GM12878 (cell line): Measurements from ENCODE around the gene RER1. TPM values are rescaled to one million over a fixed set of nuclear protein-coding genes. Genes with fewer than 3 reads are reported as not detected.

ENCODE experiments used
- ATAC-seq: fragments of 200-7000 bp; cut with Tn5 transposase; 3 replicates; pipeline ENCODE4 v1.9.1; 2020; ENCODE audit warnings: mild to moderate bottlenecking, moderate library complexity
- BruUV-seq: library from RNA; stranded (reverse); fragments of 400-500 nt; replicated peaks from 2 replicates; lab custom pipeline; 2021; lab: Mats Ljungman, UMichigan
- CTCF ChIA-PET: fragments of 300-600 bp; sonication (Branson Sonifier 250); formaldehyde crosslinking; extraction: SDS; loops from one replicate; lab custom pipeline; 2021; ENCODE audit warnings: inconsistent platforms; lab: Yijun Ruan, JAX
- POLR2A ChIA-PET: fragments of 350-600 bp; formaldehyde crosslinking; extraction: SDS; loops from one replicate; lab custom pipeline; 2021; ENCODE audit warnings: inconsistent platforms; lab: Charles Lee
- RAD21 ChIA-PET: fragments of 300-600 bp; sonication (Branson Sonifier 250); formaldehyde crosslinking; loops from one replicate; lab custom pipeline; 2023; ENCODE audit warnings: antibody characterized with exemption; ENCODE audit not compliant: unreplicated experiment; lab: Charles Lee
- SMC1A ChIA-PET: fragments of 300-600 bp; sonication (Branson Sonifier 250); formaldehyde crosslinking; loops from one replicate; lab custom pipeline; 2023; ENCODE audit not compliant: unreplicated experiment, uncharacterized antibody; lab: Charles Lee
- DNase-seq: peaks from one replicate; pipeline ENCODE4 v3.0.0-alpha.2; 2011; ENCODE audit warnings: low read depth, low spot score
- FAIRE-seq: peaks from 3 replicates; lab custom pipeline; 2011; peaks lifted over from hg19 to GRCh38; lab: Jason Lieb, UNC
- H2AFZ ChIP-seq: 2 replicates; pipeline ENCODE4 v1.6.0; 2011; ENCODE audit warnings: low read depth, low read length, control low read depth; ENCODE audit not compliant: control insufficient read depth
- H3K27ac ChIP-seq: 2 replicates; pipeline ENCODE4 v1.5.1; 2011; ENCODE audit warnings: control low read depth; ENCODE audit not compliant: control insufficient read depth, insufficient read depth
- H3K27me3 ChIP-seq, 2 experiments: replicated peaks in 1 of 2; 2 replicates each; pipeline versions ENCODE4 v1.6.0 to v1.6.1; 2011; ENCODE audit warnings: low read length in 1 of 2; ENCODE audit not compliant: control insufficient read depth in 2 of 2, insufficient read depth in 2 of 2
- H3K36me3 ChIP-seq, 2 experiments: 2 replicates each; pipeline ENCODE4 v1.5.1; 2011; ENCODE audit warnings: low read length in 1 of 2; ENCODE audit not compliant: control insufficient read depth in 2 of 2, insufficient read depth in 2 of 2
- H3K4me1 ChIP-seq: 2 replicates; pipeline ENCODE4 v1.6.1; 2011; ENCODE audit warnings: mild to moderate bottlenecking, low read length, moderate library complexity, mixed read lengths; ENCODE audit not compliant: control insufficient read depth, insufficient read depth
- H3K4me2 ChIP-seq: 2 replicates; pipeline ENCODE4 v1.6.0; 2011; ENCODE audit warnings: control low read depth; ENCODE audit not compliant: control insufficient read depth, insufficient read depth
- H3K4me3 ChIP-seq: fragments of 200-600 bp; sonication (generic); 2 replicates; pipeline ENCODE4 v1.5.1; 2016
- H3K79me2 ChIP-seq: 2 replicates; pipeline ENCODE4 v1.6.0; 2011; ENCODE audit warnings: low read length; ENCODE audit not compliant: control insufficient read depth, insufficient read depth
- H3K9ac ChIP-seq: 2 replicates; pipeline ENCODE4 v1.8.0; 2011; ENCODE audit warnings: low read length, control low read depth, mixed read lengths; ENCODE audit not compliant: control insufficient read depth, insufficient read depth
- H3K9me3 ChIP-seq: replicated peaks from 3 replicates; pipeline ENCODE4 v1.5.1; 2011; ENCODE audit warnings: mild to moderate bottlenecking, low read length; ENCODE audit not compliant: control insufficient read depth, insufficient read depth
- H4K20me1 ChIP-seq: 2 replicates; pipeline ENCODE4 v1.6.0; 2011; ENCODE audit not compliant: control insufficient read depth, insufficient read depth
- FOS ChIP-seq: IDR thresholded peaks from 3 replicates; pipeline ENCODE4 v1.6.1; 2011; ENCODE audit warnings: borderline replicate concordance; ENCODE audit not compliant: insufficient read length; ENCODE audit errors: extremely low read depth
- GABPA ChIP-seq: IDR thresholded peaks from 2 replicates; pipeline ENCODE4 v1.6.1; 2014; ENCODE audit warnings: antibody characterized with exemption, low read depth, mild to moderate bottlenecking, inconsistent platforms
- JUNB ChIP-seq: IDR thresholded peaks from 2 replicates; pipeline ENCODE4 v1.6.1; 2016; ENCODE audit warnings: antibody characterized with exemption, mild to moderate bottlenecking
- MYB ChIP-seq: fragments of 150-350 bp; IDR thresholded peaks from 2 replicates; pipeline ENCODE4 v1.6.1; 2014; ENCODE audit warnings: mild to moderate bottlenecking, low read depth, low read length, borderline replicate concordance
- NR2C2 ChIP-seq: IDR thresholded peaks from 2 replicates; pipeline ENCODE4 v1.6.1; 2011; ENCODE audit warnings: borderline replicate concordance, low read depth; ENCODE audit not compliant: control insufficient read depth, insufficient read length
- NRF1 ChIP-seq: conservative IDR thresholded peaks from 2 replicates; pipeline ENCODE4 v1.6.1; 2011; ENCODE audit warnings: mild to moderate bottlenecking, low read depth, low read length, improper control_type of control experiment
- PML ChIP-seq: IDR thresholded peaks from 2 replicates; pipeline ENCODE4 v1.6.1; 2012; ENCODE audit warnings: low read length, inconsistent platforms
- RFX5 ChIP-seq: IDR thresholded peaks from 2 replicates; pipeline ENCODE4 v1.6.1; 2011; ENCODE audit warnings: low read depth, low read length, improper control_type of control experiment
- SMARCA5 ChIP-seq: fragments of 450-650 bp; IDR thresholded peaks from 2 replicates; pipeline ENCODE4 v1.6.1; 2017; ENCODE audit warnings: mild to moderate bottlenecking
- SUZ12 ChIP-seq: fragments of 200-600 bp; sonication (generic); IDR thresholded peaks from one replicate; pipeline ENCODE4 v1.6.1; 2018; ENCODE audit warnings: antibody characterized with exemption, mild to moderate bottlenecking; ENCODE audit not compliant: unreplicated experiment
- TAF1 ChIP-seq: IDR thresholded peaks from 2 replicates; pipeline ENCODE4 v1.6.1; 2011; ENCODE audit warnings: mild to moderate bottlenecking, low read depth, low read length, borderline replicate concordance
- TCF3 ChIP-seq: IDR thresholded peaks from 2 replicates; pipeline ENCODE4 v1.6.1; 2012; ENCODE audit warnings: low read depth, mild to moderate bottlenecking, low read length, borderline replicate concordance; ENCODE audit not compliant: insufficient read depth
- WGBS: methylation state at CpG from one replicate; pipeline ENCODE4 v1.1.6; 2016; ENCODE audit warnings: low lambda C conversion rate; ENCODE audit not compliant: insufficient replicate concordance, insufficient coverage; ENCODE audit errors: missing lambda C conversion rate; 5-methylcytosine and 5-hydroxymethylcytosine counted together
- in situ Hi-C: fragments of 300-500 bp; cut with MboI; formaldehyde crosslinking; loops from 9 replicates; pipeline ENCODE4 v1.14.3; 2018; ENCODE audit warnings: mixed read lengths
- intact Hi-C: fragments of 100-400 bp; cut with micrococcal nuclease; formaldehyde crosslinking; loops from one replicate; pipeline ENCODE4 v1.14.2; 2022; ENCODE audit not compliant: unreplicated experiment
- polyA plus RNA-seq, 11 experiments: library from polyadenylated mRNA; depleted of rRNA in 4 of 11; unstranded in 6 of 11; stranded (reverse) in 5 of 11; fragments of >200 nt; fragmentation: Nextera tagmentation in 4 of 11; fragmentation: Illumina TruSeq in 1 of 11; extraction: Ambion mirVana in 4 of 11; extraction: Trizol in 1 of 11; gene quantifications; 1 replicate in 1 of 11; 2 replicates in 10 of 11; pipeline versions ENCODE4 v1.2.1 to v1.2.3, GENCODE V29; 2011 to 2016; ENCODE audit warnings: inconsistent platforms in 2 of 11, missing spikeins in 2 of 11, low read depth in 1 of 11
- total RNA-seq, 4 experiments: library from RNA; depleted of rRNA in 3 of 4; stranded (reverse); fragments of >200 nt in 3 of 4; fragmentation: Illumina TruSeq in 1 of 4; extraction: Trizol in 1 of 4; gene quantifications; 2 replicates each; pipeline versions ENCODE4 v1.2.1 to v1.2.3, GENCODE V29; 2013 to 2021
- TF ChIP-seq, protein P1 (sequence below): fragments of 450-650 bp; conservative IDR thresholded peaks from 2 replicates; pipeline ENCODE4 v1.6.1; 2017; ENCODE audit warnings: mild to moderate bottlenecking, moderate library complexity
- TF ChIP-seq, protein P2 (sequence below): fragments of 450-650 bp; IDR thresholded peaks from 2 replicates; pipeline ENCODE4 v1.6.1; 2017; ENCODE audit warnings: mild to moderate bottlenecking, moderate library complexity
- TF ChIP-seq, protein P3 (sequence below): fragments of 450-650 bp; IDR thresholded peaks from 2 replicates; pipeline ENCODE4 v1.6.1; 2017; ENCODE audit warnings: mild to moderate bottlenecking
- TF ChIP-seq, protein P4 (sequence below): IDR thresholded peaks from 2 replicates; pipeline ENCODE4 v1.6.1; 2011; ENCODE audit warnings: borderline replicate concordance, low read depth, mild to moderate bottlenecking, moderate library complexity, mixed read lengths, low read length; ENCODE audit not compliant: insufficient read depth; ENCODE audit errors: extremely low read length

The RER1 gene
- total and polyA plus RNA-seq, 10 of the 15 experiments (the other 5 are each of a cell fraction or from before 2014, with no cell fraction given) = 29.2 to 274 (median 136) TPM

DNA sequence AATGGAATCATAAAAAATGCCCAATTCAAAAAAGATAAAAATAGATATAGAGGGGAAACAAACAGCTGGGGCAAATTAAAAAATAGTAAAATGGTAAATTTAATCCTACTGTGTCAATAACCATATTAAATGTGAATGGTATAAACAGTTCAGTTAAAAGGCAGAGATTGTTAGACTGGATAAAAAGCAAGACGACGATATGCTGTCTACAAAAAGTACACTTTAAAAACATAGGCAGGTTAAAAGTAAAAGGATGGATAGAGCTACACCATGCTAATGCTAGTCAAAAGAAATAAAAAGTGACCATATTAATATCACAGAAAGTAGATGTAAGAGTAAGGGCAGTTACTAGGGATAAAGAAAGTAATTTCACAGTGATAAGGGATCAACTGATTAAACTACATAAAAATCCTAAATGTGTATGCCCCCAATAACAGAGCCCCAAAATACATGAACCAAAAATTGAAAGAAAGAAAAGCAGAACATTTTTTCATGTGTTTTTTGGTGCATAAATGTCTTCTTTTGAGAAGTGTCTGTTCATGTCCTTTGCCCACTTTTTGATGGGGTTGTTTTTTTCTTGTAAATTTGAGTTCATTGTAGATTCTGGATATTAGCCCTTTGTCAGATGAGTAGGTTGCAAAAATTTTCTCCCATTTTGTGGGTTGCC is 27.7 kb upstream of the RER1 start:
- in situ Hi-C loops = no loop called here
- TF ChIP-seq PML (no peak), TCF3 (no peak), NRF1 (no peak), FOS (no peak), GABPA (no peak), JUNB (no peak), NR2C2 (no peak), SUZ12 (no peak), RFX5 (no peak), TAF1 (no peak), SMARCA5 (no peak), MYB (no peak)
- TF ChIP-seq, protein P1, sequence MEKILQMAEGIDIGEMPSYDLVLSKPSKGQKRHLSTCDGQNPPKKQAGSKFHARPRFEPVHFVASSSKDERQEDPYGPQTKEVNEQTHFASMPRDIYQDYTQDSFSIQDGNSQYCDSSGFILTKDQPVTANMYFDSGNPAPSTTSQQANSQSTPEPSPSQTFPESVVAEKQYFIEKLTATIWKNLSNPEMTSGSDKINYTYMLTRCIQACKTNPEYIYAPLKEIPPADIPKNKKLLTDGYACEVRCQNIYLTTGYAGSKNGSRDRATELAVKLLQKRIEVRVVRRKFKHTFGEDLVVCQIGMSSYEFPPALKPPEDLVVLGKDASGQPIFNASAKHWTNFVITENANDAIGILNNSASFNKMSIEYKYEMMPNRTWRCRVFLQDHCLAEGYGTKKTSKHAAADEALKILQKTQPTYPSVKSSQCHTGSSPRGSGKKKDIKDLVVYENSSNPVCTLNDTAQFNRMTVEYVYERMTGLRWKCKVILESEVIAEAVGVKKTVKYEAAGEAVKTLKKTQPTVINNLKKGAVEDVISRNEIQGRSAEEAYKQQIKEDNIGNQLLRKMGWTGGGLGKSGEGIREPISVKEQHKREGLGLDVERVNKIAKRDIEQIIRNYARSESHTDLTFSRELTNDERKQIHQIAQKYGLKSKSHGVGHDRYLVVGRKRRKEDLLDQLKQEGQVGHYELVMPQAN = no peak
- TF ChIP-seq, protein P2, sequence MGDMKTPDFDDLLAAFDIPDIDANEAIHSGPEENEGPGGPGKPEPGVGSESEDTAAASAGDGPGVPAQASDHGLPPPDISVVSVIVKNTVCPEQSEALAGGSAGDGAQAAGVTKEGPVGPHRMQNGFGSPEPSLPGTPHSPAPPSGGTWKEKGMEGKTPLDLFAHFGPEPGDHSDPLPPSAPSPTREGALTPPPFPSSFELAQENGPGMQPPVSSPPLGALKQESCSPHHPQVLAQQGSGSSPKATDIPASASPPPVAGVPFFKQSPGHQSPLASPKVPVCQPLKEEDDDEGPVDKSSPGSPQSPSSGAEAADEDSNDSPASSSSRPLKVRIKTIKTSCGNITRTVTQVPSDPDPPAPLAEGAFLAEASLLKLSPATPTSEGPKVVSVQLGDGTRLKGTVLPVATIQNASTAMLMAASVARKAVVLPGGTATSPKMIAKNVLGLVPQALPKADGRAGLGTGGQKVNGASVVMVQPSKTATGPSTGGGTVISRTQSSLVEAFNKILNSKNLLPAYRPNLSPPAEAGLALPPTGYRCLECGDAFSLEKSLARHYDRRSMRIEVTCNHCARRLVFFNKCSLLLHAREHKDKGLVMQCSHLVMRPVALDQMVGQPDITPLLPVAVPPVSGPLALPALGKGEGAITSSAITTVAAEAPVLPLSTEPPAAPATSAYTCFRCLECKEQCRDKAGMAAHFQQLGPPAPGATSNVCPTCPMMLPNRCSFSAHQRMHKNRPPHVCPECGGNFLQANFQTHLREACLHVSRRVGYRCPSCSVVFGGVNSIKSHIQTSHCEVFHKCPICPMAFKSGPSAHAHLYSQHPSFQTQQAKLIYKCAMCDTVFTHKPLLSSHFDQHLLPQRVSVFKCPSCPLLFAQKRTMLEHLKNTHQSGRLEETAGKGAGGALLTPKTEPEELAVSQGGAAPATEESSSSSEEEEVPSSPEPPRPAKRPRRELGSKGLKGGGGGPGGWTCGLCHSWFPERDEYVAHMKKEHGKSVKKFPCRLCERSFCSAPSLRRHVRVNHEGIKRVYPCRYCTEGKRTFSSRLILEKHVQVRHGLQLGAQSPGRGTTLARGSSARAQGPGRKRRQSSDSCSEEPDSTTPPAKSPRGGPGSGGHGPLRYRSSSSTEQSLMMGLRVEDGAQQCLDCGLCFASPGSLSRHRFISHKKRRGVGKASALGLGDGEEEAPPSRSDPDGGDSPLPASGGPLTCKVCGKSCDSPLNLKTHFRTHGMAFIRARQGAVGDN = no peak
- TF ChIP-seq, protein P3, sequence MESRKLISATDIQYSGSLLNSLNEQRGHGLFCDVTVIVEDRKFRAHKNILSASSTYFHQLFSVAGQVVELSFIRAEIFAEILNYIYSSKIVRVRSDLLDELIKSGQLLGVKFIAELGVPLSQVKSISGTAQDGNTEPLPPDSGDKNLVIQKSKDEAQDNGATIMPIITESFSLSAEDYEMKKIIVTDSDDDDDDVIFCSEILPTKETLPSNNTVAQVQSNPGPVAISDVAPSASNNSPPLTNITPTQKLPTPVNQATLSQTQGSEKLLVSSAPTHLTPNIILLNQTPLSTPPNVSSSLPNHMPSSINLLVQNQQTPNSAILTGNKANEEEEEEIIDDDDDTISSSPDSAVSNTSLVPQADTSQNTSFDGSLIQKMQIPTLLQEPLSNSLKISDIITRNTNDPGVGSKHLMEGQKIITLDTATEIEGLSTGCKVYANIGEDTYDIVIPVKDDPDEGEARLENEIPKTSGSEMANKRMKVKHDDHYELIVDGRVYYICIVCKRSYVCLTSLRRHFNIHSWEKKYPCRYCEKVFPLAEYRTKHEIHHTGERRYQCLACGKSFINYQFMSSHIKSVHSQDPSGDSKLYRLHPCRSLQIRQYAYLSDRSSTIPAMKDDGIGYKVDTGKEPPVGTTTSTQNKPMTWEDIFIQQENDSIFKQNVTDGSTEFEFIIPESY = no peak
- TF ChIP-seq, protein P4, sequence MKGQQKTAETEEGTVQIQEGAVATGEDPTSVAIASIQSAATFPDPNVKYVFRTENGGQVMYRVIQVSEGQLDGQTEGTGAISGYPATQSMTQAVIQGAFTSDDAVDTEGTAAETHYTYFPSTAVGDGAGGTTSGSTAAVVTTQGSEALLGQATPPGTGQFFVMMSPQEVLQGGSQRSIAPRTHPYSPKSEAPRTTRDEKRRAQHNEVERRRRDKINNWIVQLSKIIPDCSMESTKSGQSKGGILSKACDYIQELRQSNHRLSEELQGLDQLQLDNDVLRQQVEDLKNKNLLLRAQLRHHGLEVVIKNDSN = no peak

More for the DNA sequence above, 27.7 kb upstream of the RER1 start:
- ChIA-PET POLR2A (no interaction called here), RAD21 (no interaction called here), SMC1A (no interaction called here), CTCF (no interaction called here)
- H3K27ac ChIP-seq = no peak overlapping the region
- no peak overlapping the region for H3K9ac ChIP-seq
- no peaks in the 10 kb centered on the region for H3K36me3 ChIP-seq
- H3K4me3 ChIP-seq = no peak overlapping the region
- ATAC-seq (no peak), FAIRE-seq (no peak), DNase-seq (no peak)
- no peaks in the 10 kb centered on the region for H4K20me1 ChIP-seq
- no TSS peak for BruUV-seq
- intact Hi-C loops = no loop called here
- WGBS = 92% methylated on average over 2 of the region's 2 CpGs
- no peaks in the 10 kb centered on the region for H3K9me3 ChIP-seq
- H3K27me3 ChIP-seq = no peaks in the 10 kb centered on the region; a peak in 1 of 4 replicates
- H3K79me2 ChIP-seq = no peaks in the 10 kb centered on the region
- H2AFZ ChIP-seq = no peak overlapping the region
- H3K4me1 ChIP-seq = no peaks in the 10 kb centered on the region
- H3K4me2 ChIP-seq = no peak overlapping the region
